ENCODE results near the gene FZR1. TPM values are rescaled to one million over a fixed set of nuclear protein-coding genes. Genes with fewer than 3 reads are reported as not detected.
A peak's percentile ranks its signal among the peaks of the same experiment; 100 is the strongest.

Gene FZR1
- total and polyA plus RNA-seq, 9 of the 15 experiments (the other 6 are each of a cell fraction or from before 2014, with no cell fraction given) = 0.18 to 48.0 (median 22.2) TPM

DNA sequence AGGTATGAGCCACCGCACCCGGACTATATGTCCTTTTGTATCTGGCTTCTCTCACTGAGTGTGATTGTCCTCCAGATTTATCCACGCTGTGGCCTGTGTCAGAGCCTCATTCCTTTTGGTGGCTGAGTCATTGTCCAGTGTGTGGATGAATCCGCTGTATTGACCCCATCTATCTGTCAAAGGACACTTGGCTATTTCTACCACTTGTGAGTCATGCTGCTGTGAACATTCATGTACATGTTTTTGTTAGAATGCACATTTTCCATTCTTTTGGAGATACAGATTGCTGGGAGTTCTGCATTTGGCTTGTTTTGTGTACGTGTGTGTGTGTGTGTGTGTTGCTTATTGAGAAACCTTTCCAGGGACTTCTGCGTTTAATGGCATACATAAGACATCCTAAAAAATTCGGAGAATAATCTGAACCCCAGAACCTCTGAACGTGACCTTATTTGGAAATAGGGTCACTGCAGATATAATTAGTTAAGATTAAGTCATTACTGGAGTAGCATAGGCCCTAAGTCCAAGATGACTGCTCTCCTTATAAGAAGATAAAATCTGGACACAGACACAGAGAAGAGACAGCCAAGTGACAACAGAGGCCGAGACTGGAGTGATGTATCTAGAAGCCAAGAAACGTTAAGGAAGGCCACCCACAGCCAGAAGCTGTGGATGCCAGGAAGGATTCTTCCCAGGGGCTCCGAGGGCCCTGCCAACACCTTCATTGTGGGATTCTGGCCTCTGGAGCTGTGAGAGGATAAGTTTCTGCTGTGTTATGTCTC, 74.2 kb downstream of the FZR1 start (continued):
- TF ChIP-seq, protein P1, sequence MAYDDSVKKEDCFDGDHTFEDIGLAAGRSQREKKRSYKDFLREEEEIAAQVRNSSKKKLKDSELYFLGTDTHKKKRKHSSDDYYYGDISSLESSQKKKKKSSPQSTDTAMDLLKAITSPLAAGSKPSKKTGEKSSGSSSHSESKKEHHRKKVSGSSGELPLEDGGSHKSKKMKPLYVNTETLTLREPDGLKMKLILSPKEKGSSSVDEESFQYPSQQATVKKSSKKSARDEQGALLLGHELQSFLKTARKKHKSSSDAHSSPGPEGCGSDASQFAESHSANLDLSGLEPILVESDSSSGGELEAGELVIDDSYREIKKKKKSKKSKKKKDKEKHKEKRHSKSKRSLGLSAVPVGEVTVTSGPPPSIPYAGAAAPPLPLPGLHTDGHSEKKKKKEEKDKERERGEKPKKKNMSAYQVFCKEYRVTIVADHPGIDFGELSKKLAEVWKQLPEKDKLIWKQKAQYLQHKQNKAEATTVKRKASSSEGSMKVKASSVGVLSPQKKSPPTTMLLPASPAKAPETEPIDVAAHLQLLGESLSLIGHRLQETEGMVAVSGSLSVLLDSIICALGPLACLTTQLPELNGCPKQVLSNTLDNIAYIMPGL (CRISPR knock-in tag; IDR thresholded peaks at IDR 0.05) = no peak
- TF ChIP-seq PHB (CRISPR knock-in tag; IDR thresholded peaks at IDR 0.05) = no peak
- TF ChIP-seq, protein P2, sequence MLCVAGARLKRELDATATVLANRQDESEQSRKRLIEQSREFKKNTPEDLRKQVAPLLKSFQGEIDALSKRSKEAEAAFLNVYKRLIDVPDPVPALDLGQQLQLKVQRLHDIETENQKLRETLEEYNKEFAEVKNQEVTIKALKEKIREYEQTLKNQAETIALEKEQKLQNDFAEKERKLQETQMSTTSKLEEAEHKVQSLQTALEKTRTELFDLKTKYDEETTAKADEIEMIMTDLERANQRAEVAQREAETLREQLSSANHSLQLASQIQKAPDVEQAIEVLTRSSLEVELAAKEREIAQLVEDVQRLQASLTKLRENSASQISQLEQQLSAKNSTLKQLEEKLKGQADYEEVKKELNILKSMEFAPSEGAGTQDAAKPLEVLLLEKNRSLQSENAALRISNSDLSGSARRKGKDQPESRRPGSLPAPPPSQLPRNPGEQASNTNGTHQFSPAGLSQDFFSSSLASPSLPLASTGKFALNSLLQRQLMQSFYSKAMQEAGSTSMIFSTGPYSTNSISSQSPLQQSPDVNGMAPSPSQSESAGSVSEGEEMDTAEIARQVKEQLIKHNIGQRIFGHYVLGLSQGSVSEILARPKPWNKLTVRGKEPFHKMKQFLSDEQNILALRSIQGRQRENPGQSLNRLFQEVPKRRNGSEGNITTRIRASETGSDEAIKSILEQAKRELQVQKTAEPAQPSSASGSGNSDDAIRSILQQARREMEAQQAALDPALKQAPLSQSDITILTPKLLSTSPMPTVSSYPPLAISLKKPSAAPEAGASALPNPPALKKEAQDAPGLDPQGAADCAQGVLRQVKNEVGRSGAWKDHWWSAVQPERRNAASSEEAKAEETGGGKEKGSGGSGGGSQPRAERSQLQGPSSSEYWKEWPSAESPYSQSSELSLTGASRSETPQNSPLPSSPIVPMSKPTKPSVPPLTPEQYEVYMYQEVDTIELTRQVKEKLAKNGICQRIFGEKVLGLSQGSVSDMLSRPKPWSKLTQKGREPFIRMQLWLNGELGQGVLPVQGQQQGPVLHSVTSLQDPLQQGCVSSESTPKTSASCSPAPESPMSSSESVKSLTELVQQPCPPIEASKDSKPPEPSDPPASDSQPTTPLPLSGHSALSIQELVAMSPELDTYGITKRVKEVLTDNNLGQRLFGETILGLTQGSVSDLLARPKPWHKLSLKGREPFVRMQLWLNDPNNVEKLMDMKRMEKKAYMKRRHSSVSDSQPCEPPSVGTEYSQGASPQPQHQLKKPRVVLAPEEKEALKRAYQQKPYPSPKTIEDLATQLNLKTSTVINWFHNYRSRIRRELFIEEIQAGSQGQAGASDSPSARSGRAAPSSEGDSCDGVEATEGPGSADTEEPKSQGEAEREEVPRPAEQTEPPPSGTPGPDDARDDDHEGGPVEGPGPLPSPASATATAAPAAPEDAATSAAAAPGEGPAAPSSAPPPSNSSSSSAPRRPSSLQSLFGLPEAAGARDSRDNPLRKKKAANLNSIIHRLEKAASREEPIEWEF (CRISPR knock-in tag; IDR thresholded peaks at IDR 0.05) = no peak
- TF ChIP-seq MTF1 (CRISPR knock-in tag; IDR thresholded peaks at IDR 0.05; ENCODE audit: borderline replicate concordance) = no peak
- no peak for TF ChIP-seq BCOR (IDR thresholded peaks at IDR 0.05)
- TF ChIP-seq HDAC6 (IDR thresholded peaks at IDR 0.05; ENCODE audit: low read depth, low read length) = no peak
- peak; percentile 34; the same call in 1 of the 2 replicates for TF ChIP-seq GABPA (tag; conservative IDR thresholded peaks at IDR 0.05; ENCODE audit: low read depth)
- TF ChIP-seq NFYB (IDR thresholded peaks at IDR 0.05; ENCODE audit: extremely low read depth, insufficient read length) = no peak
- TF ChIP-seq TAF7 (tag; IDR thresholded peaks at IDR 0.05) = no peak
- no peak for TF ChIP-seq NR2C2 (CRISPR knock-in tag; IDR thresholded peaks at IDR 0.05)
- peak; percentile 66 for TF ChIP-seq NR2C2 (tag; IDR thresholded peaks at IDR 0.05)
- TF ChIP-seq FOXK2 (conservative IDR thresholded peaks at IDR 0.05 in 1 of 2, IDR thresholded peaks at IDR 0.05 in 1 of 2; ENCODE audit: low read depth in 2 of 2) = peak; percentile 72 to 84
- no peak for TF ChIP-seq HOXB6 (CRISPR knock-in tag; IDR thresholded peaks at IDR 0.05; ENCODE audit: borderline replicate concordance)
- no peak for TF ChIP-seq XRCC3 (IDR thresholded peaks at IDR 0.05)
- TF ChIP-seq ZNF778 (CRISPR knock-in tag; IDR thresholded peaks at IDR 0.05) = no peak
- TF ChIP-seq HEY1 (CRISPR knock-in tag; IDR thresholded peaks at IDR 0.05; ENCODE audit: borderline replicate concordance) = no peak
- no peak for TF ChIP-seq GATA2 (CRISPR knock-in tag; IDR thresholded peaks at IDR 0.05)
- TF ChIP-seq ZNF133 (CRISPR knock-in tag; IDR thresholded peaks at IDR 0.05) = no peak
- TF ChIP-seq PTBP1 (IDR thresholded peaks at IDR 0.05; ENCODE audit: low read depth, low read length) = no peak
- TF ChIP-seq ZNF780A (CRISPR knock-in tag; IDR thresholded peaks at IDR 0.05) = no peak
- no peak for TF ChIP-seq PHF20 (IDR thresholded peaks at IDR 0.05; ENCODE audit: partially characterized antibody)
- TF ChIP-seq HDAC8 (tag; IDR thresholded peaks at IDR 0.05) = no peak
